GM20000 (cell line): ENCODE measurements around the gene SMIM24.
"Not testable (repeated sequence)": the region's sequence is repeated elsewhere in the genome, so short reads cannot be mapped to it uniquely, and the experiment has no call there.

Experiments
- DNase-seq: peaks from one replicate; pipeline ENCODE4 v3.0.0; 2012; ENCODE audit warnings: low spot score
- TF ChIP-seq, protein P1 (sequence below): IDR thresholded peaks from 2 replicates; pipeline ENCODE4 v1.5.1; 2012; ENCODE audit warnings: mild to moderate bottlenecking, control low read depth; ENCODE audit errors: extremely low read depth, missing control alignments

Gene SMIM24

GRCh38 chr19:3512562-3513228 lies 32.4 kb upstream of the SMIM24 start:
- TF ChIP-seq, protein P1, sequence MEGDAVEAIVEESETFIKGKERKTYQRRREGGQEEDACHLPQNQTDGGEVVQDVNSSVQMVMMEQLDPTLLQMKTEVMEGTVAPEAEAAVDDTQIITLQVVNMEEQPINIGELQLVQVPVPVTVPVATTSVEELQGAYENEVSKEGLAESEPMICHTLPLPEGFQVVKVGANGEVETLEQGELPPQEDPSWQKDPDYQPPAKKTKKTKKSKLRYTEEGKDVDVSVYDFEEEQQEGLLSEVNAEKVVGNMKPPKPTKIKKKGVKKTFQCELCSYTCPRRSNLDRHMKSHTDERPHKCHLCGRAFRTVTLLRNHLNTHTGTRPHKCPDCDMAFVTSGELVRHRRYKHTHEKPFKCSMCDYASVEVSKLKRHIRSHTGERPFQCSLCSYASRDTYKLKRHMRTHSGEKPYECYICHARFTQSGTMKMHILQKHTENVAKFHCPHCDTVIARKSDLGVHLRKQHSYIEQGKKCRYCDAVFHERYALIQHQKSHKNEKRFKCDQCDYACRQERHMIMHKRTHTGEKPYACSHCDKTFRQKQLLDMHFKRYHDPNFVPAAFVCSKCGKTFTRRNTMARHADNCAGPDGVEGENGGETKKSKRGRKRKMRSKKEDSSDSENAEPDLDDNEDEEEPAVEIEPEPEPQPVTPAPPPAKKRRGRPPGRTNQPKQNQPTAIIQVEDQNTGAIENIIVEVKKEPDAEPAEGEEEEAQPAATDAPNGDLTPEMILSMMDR, result no peak
- no peak for DNase-seq

GRCh38 chr19:3511506-3512251 lies 31.4 kb upstream of the SMIM24 start:
- no peak for DNase-seq
- TF ChIP-seq, protein P1, result no peak

DNA sequence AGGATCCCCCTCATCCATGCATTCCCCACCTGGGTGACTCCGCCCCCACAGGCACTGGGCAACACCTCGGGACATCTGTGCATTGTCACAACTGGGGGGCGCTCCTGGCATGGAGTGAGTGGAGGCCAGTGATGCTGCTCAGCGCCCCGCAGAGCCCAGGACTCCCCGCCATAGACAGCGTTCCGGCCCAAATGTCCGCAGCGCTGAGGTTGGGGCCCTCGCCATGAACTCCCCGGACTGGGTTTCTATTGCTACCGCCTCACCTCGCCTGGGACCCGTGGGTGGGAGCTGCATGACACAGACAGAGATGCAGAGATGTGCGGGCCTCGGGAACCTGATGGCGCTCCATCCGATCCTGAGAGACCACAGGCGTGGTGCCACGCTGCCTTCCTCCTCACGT lies 30.4 kb upstream of the SMIM24 start:
- DNase-seq, result no peak
- TF ChIP-seq, protein P1, result no peak

- DNase-seq, result no peak
- TF ChIP-seq, protein P1, result no peak
Observed at GRCh38 chr19:3509566-3509989, 29.3 kb upstream of the SMIM24 start.

DNA sequence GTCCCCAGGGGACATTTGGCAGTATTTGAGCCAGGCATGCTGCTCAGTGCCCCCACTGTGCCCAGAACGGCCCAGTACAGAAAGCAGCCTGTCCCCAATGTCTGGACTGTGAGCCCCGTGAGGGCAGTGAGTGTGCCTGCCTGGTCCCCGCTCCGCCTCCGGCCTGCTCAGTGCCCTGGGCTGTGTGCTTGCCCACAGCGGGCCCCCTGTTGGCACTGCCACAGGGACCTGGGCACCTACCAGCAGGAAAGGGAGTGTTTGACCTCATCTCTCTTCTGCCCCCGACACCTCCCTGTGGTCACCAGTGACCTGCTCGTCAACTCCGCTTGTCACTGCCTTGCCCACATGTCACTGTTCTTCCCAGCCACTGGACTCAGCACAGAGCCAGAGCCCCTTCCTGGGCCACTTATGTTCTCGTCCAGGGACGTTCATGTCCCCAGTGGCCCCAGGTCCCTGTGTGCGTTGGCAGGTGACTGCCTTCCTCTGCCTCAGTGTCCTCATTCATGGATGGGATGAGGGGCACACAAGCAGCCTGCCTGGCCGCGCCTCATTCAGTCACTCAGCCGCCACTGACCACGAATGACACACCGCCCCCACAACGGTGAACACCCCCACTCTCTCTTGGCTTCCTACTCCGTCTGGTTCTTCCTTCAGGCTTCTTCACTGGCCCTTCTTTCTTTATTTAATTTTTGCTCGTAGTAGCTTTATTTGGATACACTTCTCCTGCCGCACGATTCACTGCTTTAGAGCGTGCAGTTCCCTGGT lies 28.6 kb upstream of the SMIM24 start:
- no peak for DNase-seq
- TF ChIP-seq, protein P1, result no peak

- not testable (repeated sequence) for DNase-seq
Observed at GRCh38 chr19:3508121-3508661, 27.9 kb upstream of the SMIM24 start.

- TF ChIP-seq, protein P1, result no peak
- DNase-seq, result no peak
Observed at GRCh38 chr19:3507371-3508120, 27.2 kb upstream of the SMIM24 start.
